GM12878 (cell line): ENCODE results near the gene ZNFX1. TPM values are rescaled to one million over a fixed set of nuclear protein-coding genes. Genes with fewer than 3 reads are reported as not detected.

Source experiments
- ATAC-seq: fragments of 200-7000 bp; cut with Tn5 transposase; 3 replicates; pipeline ENCODE4 v1.9.1; 2020; ENCODE audit warnings: mild to moderate bottlenecking, moderate library complexity
- BruUV-seq: library from RNA; stranded (reverse); fragments of 400-500 nt; replicated peaks from 2 replicates; lab custom pipeline; 2021; lab: Mats Ljungman, UMichigan
- CTCF ChIA-PET: fragments of 300-600 bp; sonication (Branson Sonifier 250); formaldehyde crosslinking; extraction: SDS; loops from one replicate; lab custom pipeline; 2021; ENCODE audit warnings: inconsistent platforms; lab: Yijun Ruan, JAX
- POLR2A ChIA-PET: fragments of 350-600 bp; formaldehyde crosslinking; extraction: SDS; loops from one replicate; lab custom pipeline; 2021; ENCODE audit warnings: inconsistent platforms; lab: Charles Lee
- RAD21 ChIA-PET: fragments of 300-600 bp; sonication (Branson Sonifier 250); formaldehyde crosslinking; loops from one replicate; lab custom pipeline; 2023; ENCODE audit warnings: antibody characterized with exemption; ENCODE audit not compliant: unreplicated experiment; lab: Charles Lee
- SMC1A ChIA-PET: fragments of 300-600 bp; sonication (Branson Sonifier 250); formaldehyde crosslinking; loops from one replicate; lab custom pipeline; 2023; ENCODE audit not compliant: unreplicated experiment, uncharacterized antibody; lab: Charles Lee
- DNase-seq: peaks from one replicate; pipeline ENCODE4 v3.0.0-alpha.2; 2011; ENCODE audit warnings: low read depth, low spot score
- FAIRE-seq: peaks from 3 replicates; lab custom pipeline; 2011; peaks lifted over from hg19 to GRCh38; lab: Jason Lieb, UNC
- H2AFZ ChIP-seq: 2 replicates; pipeline ENCODE4 v1.6.0; 2011; ENCODE audit warnings: low read depth, low read length, control low read depth; ENCODE audit not compliant: control insufficient read depth
- H3K27ac ChIP-seq: 2 replicates; pipeline ENCODE4 v1.5.1; 2011; ENCODE audit warnings: control low read depth; ENCODE audit not compliant: control insufficient read depth, insufficient read depth
- H3K27me3 ChIP-seq, 2 experiments: replicated peaks in 1 of 2; 2 replicates each; pipeline versions ENCODE4 v1.6.0 to v1.6.1; 2011; ENCODE audit warnings: low read length in 1 of 2; ENCODE audit not compliant: control insufficient read depth in 2 of 2, insufficient read depth in 2 of 2
- H3K36me3 ChIP-seq, 2 experiments: 2 replicates each; pipeline ENCODE4 v1.5.1; 2011; ENCODE audit warnings: low read length in 1 of 2; ENCODE audit not compliant: control insufficient read depth in 2 of 2, insufficient read depth in 2 of 2
- H3K4me1 ChIP-seq: 2 replicates; pipeline ENCODE4 v1.6.1; 2011; ENCODE audit warnings: mild to moderate bottlenecking, low read length, moderate library complexity, mixed read lengths; ENCODE audit not compliant: control insufficient read depth, insufficient read depth
- H3K4me2 ChIP-seq: 2 replicates; pipeline ENCODE4 v1.6.0; 2011; ENCODE audit warnings: control low read depth; ENCODE audit not compliant: control insufficient read depth, insufficient read depth
- H3K4me3 ChIP-seq: fragments of 200-600 bp; sonication (generic); 2 replicates; pipeline ENCODE4 v1.5.1; 2016
- H3K79me2 ChIP-seq: 2 replicates; pipeline ENCODE4 v1.6.0; 2011; ENCODE audit warnings: low read length; ENCODE audit not compliant: control insufficient read depth, insufficient read depth
- H3K9ac ChIP-seq: 2 replicates; pipeline ENCODE4 v1.8.0; 2011; ENCODE audit warnings: low read length, control low read depth, mixed read lengths; ENCODE audit not compliant: control insufficient read depth, insufficient read depth
- H3K9me3 ChIP-seq: replicated peaks from 3 replicates; pipeline ENCODE4 v1.5.1; 2011; ENCODE audit warnings: mild to moderate bottlenecking, low read length; ENCODE audit not compliant: control insufficient read depth, insufficient read depth
- H4K20me1 ChIP-seq: 2 replicates; pipeline ENCODE4 v1.6.0; 2011; ENCODE audit not compliant: control insufficient read depth, insufficient read depth
- CHD1 ChIP-seq: IDR thresholded peaks from 2 replicates; pipeline ENCODE4 v1.6.1; 2012; ENCODE audit warnings: low read depth, low read length, improper control_type of control experiment
- CTCF ChIP-seq, 3 experiments: IDR thresholded peaks in 2 of 3; conservative IDR thresholded peaks in 1 of 3; 2 replicates each; pipeline ENCODE4 v1.5.1; 2011; ENCODE audit warnings: low read depth in 3 of 3, low read length in 3 of 3, mild to moderate bottlenecking in 3 of 3, control low read depth in 2 of 3, moderate library complexity in 2 of 3, inconsistent platforms in 1 of 3, mixed read lengths in 1 of 3; ENCODE audit not compliant: control insufficient read depth in 2 of 3, insufficient read depth in 1 of 3; ENCODE audit errors: extremely low read depth in 1 of 3
- RAD21 ChIP-seq: IDR thresholded peaks from 2 replicates; pipeline ENCODE4 v1.6.1; 2011; ENCODE audit warnings: mild to moderate bottlenecking, low read depth, low read length, moderate library complexity; ENCODE audit not compliant: insufficient read depth
- WGBS: methylation state at CpG from one replicate; pipeline ENCODE4 v1.1.6; 2016; ENCODE audit warnings: low lambda C conversion rate; ENCODE audit not compliant: insufficient replicate concordance, insufficient coverage; ENCODE audit errors: missing lambda C conversion rate; 5-methylcytosine and 5-hydroxymethylcytosine counted together
- in situ Hi-C: fragments of 300-500 bp; cut with MboI; formaldehyde crosslinking; loops from 9 replicates; pipeline ENCODE4 v1.14.3; 2018; ENCODE audit warnings: mixed read lengths
- intact Hi-C: fragments of 100-400 bp; cut with micrococcal nuclease; formaldehyde crosslinking; loops from one replicate; pipeline ENCODE4 v1.14.2; 2022; ENCODE audit not compliant: unreplicated experiment
- polyA plus RNA-seq, 11 experiments: library from polyadenylated mRNA; depleted of rRNA in 4 of 11; unstranded in 6 of 11; stranded (reverse) in 5 of 11; fragments of >200 nt; fragmentation: Nextera tagmentation in 4 of 11; fragmentation: Illumina TruSeq in 1 of 11; extraction: Ambion mirVana in 4 of 11; extraction: Trizol in 1 of 11; gene quantifications; 1 replicate in 1 of 11; 2 replicates in 10 of 11; pipeline versions ENCODE4 v1.2.1 to v1.2.3, GENCODE V29; 2011 to 2016; ENCODE audit warnings: inconsistent platforms in 2 of 11, missing spikeins in 2 of 11, low read depth in 1 of 11
- total RNA-seq, 4 experiments: library from RNA; depleted of rRNA in 3 of 4; stranded (reverse); fragments of >200 nt in 3 of 4; fragmentation: Illumina TruSeq in 1 of 4; extraction: Trizol in 1 of 4; gene quantifications; 2 replicates each; pipeline versions ENCODE4 v1.2.1 to v1.2.3, GENCODE V29; 2013 to 2021
- TF ChIP-seq, protein P1 (sequence below): fragments of 450-650 bp; IDR thresholded peaks from 2 replicates; pipeline ENCODE4 v1.6.1; 2017; ENCODE audit warnings: mild to moderate bottlenecking, moderate library complexity

Gene ZNFX1
- total and polyA plus RNA-seq, 10 of the 15 experiments (the other 5 are each of a cell fraction or from before 2014, with no cell fraction given): 7.4 to 31.5 (median 25.6) TPM

- Histone ChIP-seq H3K9me3 (no peaks in the 10 kb centered on the region; the same call in 2 of the 3 replicates), H3K27me3 (peaks cover 11 to 24% of the 10 kb centered on the region in 2 experiments), H3K9ac (no peak overlapping the region), H3K4me1 (no peaks in the 10 kb centered on the region), H3K4me3 (no peak overlapping the region), H3K79me2 (no peaks in the 10 kb centered on the region), H4K20me1 (no peaks in the 10 kb centered on the region), H3K36me3 (no peaks in the 10 kb centered on the region), H2AFZ (no peak overlapping the region), H3K4me2 (no peak overlapping the region), H3K27ac (no peak overlapping the region)
- no peak for TF ChIP-seq CHD1
- 0 out of 6 replicates have a peak, but pooled peaks of 1 of the 3 experiments have one; percentile 11 for TF ChIP-seq CTCF (IDR thresholded peaks at IDR 0.05 in 2 of 3, conservative IDR thresholded peaks at IDR 0.05 in 1 of 3; ENCODE audit: control insufficient read depth in 2 of 3, extremely low read depth in 1 of 3, insufficient read depth in 1 of 3, low read depth in 3 of 3, low read length in 3 of 3)
- TF ChIP-seq, protein P1, sequence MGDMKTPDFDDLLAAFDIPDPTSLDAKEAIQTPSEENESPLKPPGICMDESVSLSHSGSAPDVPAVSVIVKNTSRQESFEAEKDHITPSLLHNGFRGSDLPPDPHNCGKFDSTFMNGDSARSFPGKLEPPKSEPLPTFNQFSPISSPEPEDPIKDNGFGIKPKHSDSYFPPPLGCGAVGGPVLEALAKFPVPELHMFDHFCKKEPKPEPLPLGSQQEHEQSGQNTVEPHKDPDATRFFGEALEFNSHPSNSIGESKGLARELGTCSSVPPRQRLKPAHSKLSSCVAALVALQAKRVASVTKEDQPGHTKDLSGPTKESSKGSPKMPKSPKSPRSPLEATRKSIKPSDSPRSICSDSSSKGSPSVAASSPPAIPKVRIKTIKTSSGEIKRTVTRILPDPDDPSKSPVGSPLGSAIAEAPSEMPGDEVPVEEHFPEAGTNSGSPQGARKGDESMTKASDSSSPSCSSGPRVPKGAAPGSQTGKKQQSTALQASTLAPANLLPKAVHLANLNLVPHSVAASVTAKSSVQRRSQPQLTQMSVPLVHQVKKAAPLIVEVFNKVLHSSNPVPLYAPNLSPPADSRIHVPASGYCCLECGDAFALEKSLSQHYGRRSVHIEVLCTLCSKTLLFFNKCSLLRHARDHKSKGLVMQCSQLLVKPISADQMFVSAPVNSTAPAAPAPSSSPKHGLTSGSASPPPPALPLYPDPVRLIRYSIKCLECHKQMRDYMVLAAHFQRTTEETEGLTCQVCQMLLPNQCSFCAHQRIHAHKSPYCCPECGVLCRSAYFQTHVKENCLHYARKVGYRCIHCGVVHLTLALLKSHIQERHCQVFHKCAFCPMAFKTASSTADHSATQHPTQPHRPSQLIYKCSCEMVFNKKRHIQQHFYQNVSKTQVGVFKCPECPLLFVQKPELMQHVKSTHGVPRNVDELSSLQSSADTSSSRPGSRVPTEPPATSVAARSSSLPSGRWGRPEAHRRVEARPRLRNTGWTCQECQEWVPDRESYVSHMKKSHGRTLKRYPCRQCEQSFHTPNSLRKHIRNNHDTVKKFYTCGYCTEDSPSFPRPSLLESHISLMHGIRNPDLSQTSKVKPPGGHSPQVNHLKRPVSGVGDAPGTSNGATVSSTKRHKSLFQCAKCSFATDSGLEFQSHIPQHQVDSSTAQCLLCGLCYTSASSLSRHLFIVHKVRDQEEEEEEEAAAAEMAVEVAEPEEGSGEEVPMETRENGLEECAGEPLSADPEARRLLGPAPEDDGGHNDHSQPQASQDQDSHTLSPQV: no peak
- TF ChIP-seq RAD21: 0 out of 2 replicates have a peak, but pooled peaks have one; percentile 1
- DNase-seq (no peak), ATAC-seq (no peak; the same call in 2 of the 3 replicates), FAIRE-seq (no peak)
- CTCF ChIA-PET: interaction anchor here (0.8 to 5.1 kb wide), 3 partner anchors 10 to 75 kb away, joined by 3 to 46 read pairs (median 4); no protein-coding TSS in a partner anchor
- intact Hi-C loops: no loop called here
- 0% methylated on average over 1 of the region's 1 CpG for WGBS
- RAD21 ChIA-PET: interaction anchor here (1.0 to 1.4 kb wide), 2 partner anchors 12 to 74 kb away, joined by 3 read pairs; no protein-coding TSS in a partner anchor
- SMC1A ChIA-PET: interaction anchor here (1.5 to 1.7 kb wide), 2 partner anchors 31 to 38 kb away, joined by 3 to 6 read pairs; no protein-coding TSS in a partner anchor
- POLR2A ChIA-PET: no interaction called here
- BruUV-seq: no TSS peak
- in situ Hi-C loops: no loop called here
Observed at GRCh38 chr20:49320460-49320859, 42.6 kb upstream of the ZNFX1 start.
